ENCODE results near the gene ZNF263. TPM values are rescaled to one million over a fixed set of nuclear protein-coding genes. Genes with fewer than 3 reads are reported as not detected.

ZNF263 gene
- total and polyA plus RNA-seq, 10 of the 15 experiments (the other 5 are each of a cell fraction or from before 2014, with no cell fraction given): 4.7 to 45.6 (median 24.5) TPM

- no peak overlapping the region for H3K9ac ChIP-seq (ENCODE audit: control insufficient read depth, insufficient read depth, low read length)
- no peaks in the 10 kb centered on the region for H3K9me3 ChIP-seq (replicated peaks; ENCODE audit: control insufficient read depth, insufficient read depth, low read length)
- H3K79me2 ChIP-seq (ENCODE audit: control insufficient read depth, insufficient read depth, low read length): no peaks in the 10 kb centered on the region
- ATAC-seq (peak; percentile 48; the same call in 1 of the 3 replicates), FAIRE-seq (no peak), DNase-seq (ENCODE audit: low read depth, low spot score) (no peak)
- 43% methylated on average over 4 of the region's 4 CpGs for WGBS (ENCODE audit: insufficient coverage, insufficient replicate concordance, low lambda C conversion rate, missing lambda C conversion rate)
- H3K4me1 ChIP-seq (ENCODE audit: control insufficient read depth, insufficient read depth, low read length): no peaks in the 10 kb centered on the region
- no TSS peak for BruUV-seq (replicated peaks)
- ChIA-PET RAD21 (ENCODE audit: unreplicated experiment) (no interaction called here), POLR2A (interaction anchor here (0.6 kb wide), 1 partner anchor 36 kb away, joined by 3 read pairs; no protein-coding TSS in a partner anchor), SMC1A (ENCODE audit: uncharacterized antibody, unreplicated experiment) (interaction anchor here (0.7 kb wide), 1 partner anchor 796 kb away, joined by 3 read pairs; no protein-coding TSS in a partner anchor), CTCF (no interaction called here)
- H3K36me3 ChIP-seq (ENCODE audit: control insufficient read depth in 2 of 2, insufficient read depth in 2 of 2, low read length in 1 of 2): no peaks in the 10 kb centered on the region
- no peak overlapping the region for H2AFZ ChIP-seq (ENCODE audit: control insufficient read depth, low read depth, low read length)
- no peaks in the 10 kb centered on the region for H4K20me1 ChIP-seq (ENCODE audit: control insufficient read depth, insufficient read depth)
- no peaks in the 10 kb centered on the region for H3K27me3 ChIP-seq (replicated peaks in 1 of 2; ENCODE audit: control insufficient read depth in 2 of 2, insufficient read depth in 2 of 2, low read length in 1 of 2)
- intact Hi-C loops (cut with micrococcal nuclease; ENCODE audit: unreplicated experiment): no loop called here
- no peak overlapping the region for H3K4me3 ChIP-seq
- H3K4me2 ChIP-seq (ENCODE audit: control insufficient read depth, insufficient read depth): no peak overlapping the region
- H3K27ac ChIP-seq (ENCODE audit: control insufficient read depth, insufficient read depth): no peak overlapping the region
- TF ChIP-seq EZH2 (IDR thresholded peaks at IDR 0.05; ENCODE audit: borderline replicate concordance, control insufficient read depth, low read depth, low read length) (no peak), NFYB (IDR thresholded peaks at IDR 0.05; ENCODE audit: insufficient read depth, low read depth, low read length) (0 out of 2 replicates have a peak, but pooled peaks have one; percentile 42)
- in situ Hi-C loops (cut with MboI): no loop called here
Measured at GRCh38 chr16:3274490-3274889, 8.8 kb upstream of the ZNF263 start.

DNA sequence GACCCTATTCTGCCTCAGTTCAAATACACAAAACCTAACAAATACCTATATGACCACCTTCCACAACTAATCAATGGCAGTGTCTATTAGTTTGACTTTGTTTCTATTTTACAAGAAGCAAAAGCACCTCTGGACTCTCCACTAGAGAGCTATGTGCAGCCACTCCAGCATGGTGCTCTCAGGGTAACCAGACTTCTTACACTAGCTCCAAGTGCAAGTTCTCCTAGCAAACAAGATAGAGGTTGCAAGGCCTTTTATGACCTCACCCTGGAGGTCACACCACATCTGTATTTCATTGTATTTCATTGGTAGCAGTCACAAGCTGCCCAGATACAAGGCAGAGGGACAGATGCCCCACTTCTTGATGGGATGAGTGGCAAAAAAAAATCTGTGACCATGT lies 8.3 kb upstream of the ZNF263 start:
- H4K20me1 ChIP-seq (ENCODE audit: control insufficient read depth, insufficient read depth): no peaks in the 10 kb centered on the region
- intact Hi-C loops (cut with micrococcal nuclease; ENCODE audit: unreplicated experiment) (no loop called here), in situ Hi-C loops (cut with MboI) (no loop called here)
- SMC1A ChIA-PET (ENCODE audit: uncharacterized antibody, unreplicated experiment): interaction anchor here (0.7 kb wide), 1 partner anchor 796 kb away, joined by 3 read pairs; no protein-coding TSS in a partner anchor
- H2AFZ ChIP-seq (ENCODE audit: control insufficient read depth, low read depth, low read length): no peak overlapping the region
- no peak for FAIRE-seq
- TF ChIP-seq ATF7 (IDR thresholded peaks at IDR 0.05; ENCODE audit: low read depth): no peak
- TF ChIP-seq MEF2B (IDR thresholded peaks at IDR 0.05; ENCODE audit: partially characterized antibody, poor library complexity, severe bottlenecking): no peak
- no peak for TF ChIP-seq TARDBP (IDR thresholded peaks at IDR 0.05; ENCODE audit: borderline replicate concordance)
- no peaks in the 10 kb centered on the region for H3K36me3 ChIP-seq (ENCODE audit: control insufficient read depth in 2 of 2, insufficient read depth in 2 of 2, low read length in 1 of 2)
- H3K4me2 ChIP-seq (ENCODE audit: control insufficient read depth, insufficient read depth): no peak overlapping the region
- H3K9me3 ChIP-seq (replicated peaks; ENCODE audit: control insufficient read depth, insufficient read depth, low read length): no peaks in the 10 kb centered on the region
- CTCF ChIA-PET: no interaction called here
- H3K27ac ChIP-seq (ENCODE audit: control insufficient read depth, insufficient read depth): no peak overlapping the region
- ATAC-seq: no peak
- H3K4me1 ChIP-seq (ENCODE audit: control insufficient read depth, insufficient read depth, low read length): no peaks in the 10 kb centered on the region
- POLR2A ChIA-PET: interaction anchor here (0.6 kb wide), 1 partner anchor 37 kb away, joined by 3 read pairs; no protein-coding TSS in a partner anchor
- DNase-seq (ENCODE audit: low read depth, low spot score): no peak
- no peaks in the 10 kb centered on the region for H3K79me2 ChIP-seq (ENCODE audit: control insufficient read depth, insufficient read depth, low read length)
- H3K27me3 ChIP-seq (replicated peaks in 1 of 2; ENCODE audit: control insufficient read depth in 2 of 2, insufficient read depth in 2 of 2, low read length in 1 of 2): no peaks in the 10 kb centered on the region
- RAD21 ChIA-PET (ENCODE audit: unreplicated experiment): no interaction called here
- no peak overlapping the region for H3K9ac ChIP-seq (ENCODE audit: control insufficient read depth, insufficient read depth, low read length)
- BruUV-seq (replicated peaks): no TSS peak
- no peak overlapping the region for H3K4me3 ChIP-seq
